Cardiac muscle cell (in vitro differentiated cells and primary cell): ENCODE results near the gene PRKAR1B. TPM values are rescaled to one million over a fixed set of nuclear protein-coding genes. Genes with fewer than 3 reads are reported as not detected.

ENCODE experiments used
- DNase-seq, 2 donors: peaks; one replicate each; pipeline versions ENCODE4 v3.0.0 to v3.0.0-alpha.2; 2010 to 2017; ENCODE audit warnings: low read depth in 1 of 2, low spot score in 1 of 2
- H3K27ac ChIP-seq: fragments of 200-600 bp; sonication (generic); 2 replicates; pipeline ENCODE4 v1.5.1; 2016
- H3K27me3 ChIP-seq: fragments of 200-600 bp; sonication (generic); 2 replicates; pipeline ENCODE4 v1.6.0; 2016; ENCODE audit warnings: control low read depth
- H3K36me3 ChIP-seq: fragments of 200-600 bp; sonication (generic); 2 replicates; pipeline ENCODE4 v1.5.1; 2016; ENCODE audit warnings: control low read depth
- H3K4me1 ChIP-seq: fragments of 200-600 bp; sonication (generic); 2 replicates; pipeline ENCODE4 v1.8.1; 2017; ENCODE audit warnings: low read depth, mild to moderate bottlenecking, mixed run types
- H3K4me3 ChIP-seq: fragments of 200-600 bp; sonication (generic); 2 replicates; pipeline ENCODE4 v1.5.1; 2016; ENCODE audit warnings: mild to moderate bottlenecking
- H3K9me3 ChIP-seq: fragments of 200-600 bp; sonication (generic); 2 replicates; pipeline ENCODE4 v1.5.1; 2017; ENCODE audit warnings: low read depth, mild to moderate bottlenecking, control low read depth
- polyA plus RNA-seq: library from polyadenylated mRNA; unstranded; fragments of >200 nt; fragmentation: Nextera tagmentation; extraction: Ambion mirVana; gene quantifications from 2 replicates; pipeline ENCODE4 v1.2.1, GENCODE V29; 2016
- total RNA-seq: library from RNA; depleted of rRNA; stranded (reverse); fragments of >200 nt; gene quantifications from 2 replicates; pipeline ENCODE4 v1.2.3, GENCODE V29; 2016
- TF ChIP-seq, protein P1 (sequence below): IDR thresholded peaks from 2 replicates; pipeline ENCODE4 v1.5.1; 2012; ENCODE audit warnings: low read depth, mild to moderate bottlenecking, low read length

PRKAR1B gene
- total and polyA plus RNA-seq, 2 experiments from 2014 or later: 32.8 to 40.2 TPM

DNA sequence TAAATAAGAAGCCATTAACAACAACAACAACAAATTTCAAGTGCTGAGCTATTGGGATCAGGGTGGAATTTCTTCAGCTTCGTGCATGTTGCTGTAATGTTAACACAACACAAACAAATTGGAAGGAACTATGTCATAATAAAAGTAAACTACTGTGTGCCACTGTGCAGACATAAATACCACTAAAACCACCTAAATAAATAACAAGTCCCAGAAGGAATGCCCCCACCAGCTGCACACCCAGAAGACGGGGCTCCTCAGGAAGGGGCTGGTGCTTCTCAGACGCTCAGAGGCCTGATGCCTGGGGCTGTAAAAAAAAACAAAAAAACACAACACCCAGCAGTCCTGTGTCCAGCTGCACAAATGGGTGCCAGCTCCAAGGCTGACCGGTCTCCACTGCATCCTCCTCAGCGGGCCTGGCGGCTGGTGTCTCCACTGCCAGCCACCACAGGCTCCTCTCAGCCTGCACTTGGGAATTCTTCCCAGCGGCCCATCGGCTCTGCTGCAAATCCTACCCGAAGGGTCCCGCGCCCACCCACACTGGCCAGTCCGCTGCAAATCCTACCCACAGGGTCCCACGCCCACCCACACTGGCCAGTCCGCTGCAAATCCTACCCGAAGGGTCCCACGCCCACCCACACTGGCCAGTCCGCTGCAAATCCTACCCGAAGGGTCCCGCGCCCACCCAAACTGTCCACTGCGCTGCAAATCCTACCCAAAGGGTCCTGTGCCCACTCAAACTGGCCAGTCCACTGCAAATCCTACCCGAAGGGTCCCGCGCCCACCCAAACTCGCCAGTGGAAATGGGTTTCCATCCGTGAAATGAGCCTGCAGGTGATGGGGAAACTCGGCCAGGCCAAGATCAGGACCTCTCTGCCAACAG is 36.4 kb downstream of the PRKAR1B start:
- DNase-seq: no peak
- Histone ChIP-seq H3K4me1 (no peaks in the 10 kb centered on the region), H3K4me3 (no peak overlapping the region), H3K27me3 (no peaks in the 10 kb centered on the region), H3K9me3 (no peaks in the 10 kb centered on the region), H3K36me3 (no peaks in the 10 kb centered on the region), H3K27ac (no peak overlapping the region)
- TF ChIP-seq, protein P1, sequence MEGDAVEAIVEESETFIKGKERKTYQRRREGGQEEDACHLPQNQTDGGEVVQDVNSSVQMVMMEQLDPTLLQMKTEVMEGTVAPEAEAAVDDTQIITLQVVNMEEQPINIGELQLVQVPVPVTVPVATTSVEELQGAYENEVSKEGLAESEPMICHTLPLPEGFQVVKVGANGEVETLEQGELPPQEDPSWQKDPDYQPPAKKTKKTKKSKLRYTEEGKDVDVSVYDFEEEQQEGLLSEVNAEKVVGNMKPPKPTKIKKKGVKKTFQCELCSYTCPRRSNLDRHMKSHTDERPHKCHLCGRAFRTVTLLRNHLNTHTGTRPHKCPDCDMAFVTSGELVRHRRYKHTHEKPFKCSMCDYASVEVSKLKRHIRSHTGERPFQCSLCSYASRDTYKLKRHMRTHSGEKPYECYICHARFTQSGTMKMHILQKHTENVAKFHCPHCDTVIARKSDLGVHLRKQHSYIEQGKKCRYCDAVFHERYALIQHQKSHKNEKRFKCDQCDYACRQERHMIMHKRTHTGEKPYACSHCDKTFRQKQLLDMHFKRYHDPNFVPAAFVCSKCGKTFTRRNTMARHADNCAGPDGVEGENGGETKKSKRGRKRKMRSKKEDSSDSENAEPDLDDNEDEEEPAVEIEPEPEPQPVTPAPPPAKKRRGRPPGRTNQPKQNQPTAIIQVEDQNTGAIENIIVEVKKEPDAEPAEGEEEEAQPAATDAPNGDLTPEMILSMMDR: no peak

DNA sequence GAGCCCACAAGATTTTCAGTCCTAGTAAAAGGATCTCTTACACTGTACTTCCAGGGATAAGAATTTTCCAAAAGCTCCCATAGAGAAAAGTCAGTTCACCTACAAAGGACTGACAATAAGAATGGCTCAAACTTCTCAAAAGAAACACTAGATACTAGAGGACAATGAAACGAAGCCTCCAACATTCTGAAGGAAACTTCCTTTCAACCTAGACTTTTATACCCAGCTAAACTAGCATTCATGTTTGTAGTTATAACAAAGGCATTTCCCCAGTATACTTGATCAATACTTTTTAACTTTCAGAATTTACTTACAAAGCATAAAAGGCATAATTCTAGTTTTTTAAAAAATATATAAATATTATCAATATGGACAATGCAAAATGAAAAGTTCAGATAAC is 41.5 kb downstream of the PRKAR1B start:
- TF ChIP-seq, protein P1: no peak
- H3K4me3 ChIP-seq: no peak overlapping the region
- DNase-seq: no peak
- H3K4me1 ChIP-seq: no peaks in the 10 kb centered on the region
- no peak overlapping the region for H3K27ac ChIP-seq
- H3K27me3 ChIP-seq: no peaks in the 10 kb centered on the region
- no peaks in the 10 kb centered on the region for H3K9me3 ChIP-seq
- H3K36me3 ChIP-seq: no peaks in the 10 kb centered on the region

DNA sequence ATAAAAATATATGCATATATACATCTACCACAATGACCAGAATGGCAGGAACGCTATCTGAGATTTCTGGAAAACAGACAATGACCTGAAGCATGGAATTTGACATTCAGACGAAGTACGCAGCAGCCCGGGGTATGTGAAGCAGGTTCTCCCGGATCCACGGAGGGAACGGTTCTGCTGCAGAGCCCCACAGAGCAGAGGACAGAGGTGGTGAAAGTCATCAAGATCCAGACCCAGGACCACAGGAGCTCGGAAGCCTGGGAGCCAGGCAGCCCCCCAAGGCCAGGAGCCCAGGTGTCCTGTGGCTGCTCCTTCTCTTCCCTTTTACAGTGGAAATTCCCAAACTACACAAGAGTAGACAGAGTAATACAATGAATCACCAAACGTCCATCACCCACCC is 42.7 kb downstream of the PRKAR1B start:
- Histone ChIP-seq H3K27me3 (no peaks in the 10 kb centered on the region), H3K36me3 (no peaks in the 10 kb centered on the region), H3K4me3 (no peak overlapping the region), H3K9me3 (no peaks in the 10 kb centered on the region), H3K4me1 (no peaks in the 10 kb centered on the region), H3K27ac (no peak overlapping the region)
- no peak for DNase-seq
- TF ChIP-seq, protein P1: no peak

DNA sequence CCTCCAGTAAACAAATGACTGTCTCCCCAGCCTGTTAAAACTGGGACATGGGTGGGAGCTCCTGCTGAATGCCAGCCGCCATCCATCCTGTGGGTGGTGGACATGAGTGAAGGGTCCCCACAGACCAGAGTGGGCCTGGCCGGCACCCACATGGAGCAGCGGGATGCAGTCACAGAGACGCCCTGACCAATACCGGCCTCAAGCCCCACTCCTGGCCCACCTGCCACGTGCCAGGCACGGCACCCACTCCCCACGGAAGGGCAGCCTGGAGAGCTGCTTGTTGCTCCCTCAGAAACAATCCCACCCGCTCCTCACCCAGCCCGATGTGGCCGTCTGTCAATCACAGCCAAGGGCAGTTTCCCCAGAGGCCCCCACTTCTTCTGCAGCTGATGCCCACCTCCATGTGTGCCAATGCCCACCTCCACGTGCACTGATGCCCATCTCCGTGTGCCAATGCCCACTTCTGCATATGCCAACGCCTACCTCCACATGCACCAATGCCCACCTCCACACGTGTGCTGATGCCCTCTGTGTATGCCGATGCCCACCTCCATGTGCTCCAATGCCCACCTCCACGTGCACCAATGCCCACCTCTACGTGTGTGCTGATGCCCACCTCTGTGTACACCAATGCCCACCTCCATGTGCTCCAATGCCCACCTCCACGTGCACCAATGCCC is 43.4 kb downstream of the PRKAR1B start:
- Histone ChIP-seq H3K27ac (no peak overlapping the region), H3K4me1 (no peaks in the 10 kb centered on the region), H3K4me3 (no peak overlapping the region), H3K9me3 (no peaks in the 10 kb centered on the region), H3K36me3 (no peaks in the 10 kb centered on the region), H3K27me3 (no peaks in the 10 kb centered on the region)
- DNase-seq: no peak
- TF ChIP-seq, protein P1: no peak

DNA sequence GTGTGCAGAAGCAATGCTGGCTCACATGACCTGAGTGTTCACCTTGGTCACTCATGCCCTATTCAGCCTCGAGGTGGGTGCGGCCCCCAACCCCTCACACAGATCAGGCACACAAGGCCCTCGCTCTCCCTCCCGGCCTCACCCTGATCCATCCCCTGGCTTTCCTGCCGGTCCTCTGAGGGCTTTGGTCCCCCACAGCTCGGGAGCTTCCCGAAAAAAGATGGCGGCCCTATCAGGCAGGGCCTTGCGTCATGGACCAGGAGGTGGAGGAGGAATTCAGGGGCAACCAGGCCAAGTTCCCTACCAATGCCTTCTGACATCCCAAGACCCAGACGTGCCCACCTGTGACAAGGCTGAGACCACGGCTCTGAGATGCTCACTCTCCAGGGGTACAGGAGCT is 44.3 kb downstream of the PRKAR1B start:
- TF ChIP-seq, protein P1: no peak
- DNase-seq: no peak
- Histone ChIP-seq H3K36me3 (no peaks in the 10 kb centered on the region), H3K27me3 (no peaks in the 10 kb centered on the region), H3K27ac (no peak overlapping the region), H3K4me1 (no peaks in the 10 kb centered on the region), H3K9me3 (no peaks in the 10 kb centered on the region), H3K4me3 (no peak overlapping the region)
